Ecto neural progenitor cell (in vitro differentiated cells): ENCODE data around the gene SLC6A17.

Experiments used
- DNase-seq: peaks from one replicate; pipeline ENCODE4 v3.0.0-alpha.2; 2018; ENCODE audit warnings: low spot score

The SLC6A17 gene

GRCh38 chr1:110174961-110175360 lies 24.7 kb downstream of the SLC6A17 start:
- DNase-seq, result no peak

- DNase-seq, result no peak
Observed at GRCh38 chr1:110176299-110176956, 26.1 kb downstream of the SLC6A17 start.

GRCh38 chr1:110177775-110178174 lies 27.5 kb downstream of the SLC6A17 start:
- no peak for DNase-seq

- no peak for DNase-seq
Observed at GRCh38 chr1:110183642-110184167, 33.4 kb downstream of the SLC6A17 start.

- no peak for DNase-seq
Observed at GRCh38 chr1:110184446-110184845, 34.2 kb downstream of the SLC6A17 start.

GRCh38 chr1:110185181-110185580 lies 34.9 kb downstream of the SLC6A17 start:
- no peak for DNase-seq

- DNase-seq, result no peak
Observed at GRCh38 chr1:110186558-110186957, 36.3 kb downstream of the SLC6A17 start.

- no peak for DNase-seq
Observed at GRCh38 chr1:110187139-110187890, 37.0 kb downstream of the SLC6A17 start.

- DNase-seq, result no peak
Observed at GRCh38 chr1:110188035-110188618, 37.8 kb downstream of the SLC6A17 start.

GRCh38 chr1:110189181-110189580 lies 38.9 kb downstream of the SLC6A17 start:
- no peak for DNase-seq

- no peak for DNase-seq
Observed at GRCh38 chr1:110190282-110190929, 40.1 kb downstream of the SLC6A17 start.

- DNase-seq, result no peak
Observed at GRCh38 chr1:110192541-110192940, 42.2 kb downstream of the SLC6A17 start.

- DNase-seq, result no peak
Observed at GRCh38 chr1:110195196-110195595, 44.9 kb downstream of the SLC6A17 start.

GRCh38 chr1:110196917-110197765 lies 46.8 kb downstream of the SLC6A17 start:
- DNase-seq, result peak; percentile 64

- no peak for DNase-seq
Observed at GRCh38 chr1:110197905-110198629, 47.8 kb downstream of the SLC6A17 start.

- DNase-seq, result no peak
Observed at GRCh38 chr1:110198746-110199145, 48.5 kb downstream of the SLC6A17 start.

GRCh38 chr1:110200190-110200589 lies 49.9 kb downstream of the SLC6A17 start:
- no peak for DNase-seq

GRCh38 chr1:110200666-110201065 lies 50.4 kb downstream of the SLC6A17 start:
- DNase-seq, result no peak

GRCh38 chr1:110201157-110201825 lies 51.0 kb downstream of the SLC6A17 start:
- DNase-seq, result no peak

- DNase-seq, result peak; percentile 71
Observed at GRCh38 chr1:110203021-110203661, 52.8 kb downstream of the SLC6A17 start.
